Fibroblast of lung (primary cell): ENCODE data around the gene CST11. TPM values are rescaled to one million over a fixed set of nuclear protein-coding genes. Genes with fewer than 3 reads are reported as not detected.

ENCODE experiments used
- DNase-seq, 2 donors: peaks; one replicate each; pipeline versions ENCODE4 v3.0.0 to v3.0.0-alpha.2; 2010; ENCODE audit warnings: low read depth in 2 of 2
- H2AFZ ChIP-seq: 2 replicates; pipeline ENCODE4 v1.5.1; 2012; ENCODE audit warnings: low read length, control low read depth, inconsistent platforms
- H3K27ac ChIP-seq: 2 replicates; pipeline ENCODE4 v1.5.1; 2011; ENCODE audit warnings: low read length, control low read depth; ENCODE audit not compliant: insufficient read depth
- H3K27me3 ChIP-seq: 2 replicates; pipeline ENCODE4 v1.5.1; 2011; ENCODE audit warnings: mild to moderate bottlenecking, low read length; ENCODE audit not compliant: control insufficient read depth, insufficient read depth
- H3K36me3 ChIP-seq: 2 replicates; pipeline ENCODE4 v1.5.1; 2011; ENCODE audit warnings: low read length; ENCODE audit not compliant: control insufficient read depth, insufficient read depth
- H3K4me1 ChIP-seq: 2 replicates; pipeline ENCODE4 v1.5.1; 2011; ENCODE audit warnings: low read length; ENCODE audit not compliant: control insufficient read depth, insufficient read depth; ENCODE audit errors: extremely low read depth
- H3K4me2 ChIP-seq: 2 replicates; pipeline ENCODE4 v1.5.1; 2011; ENCODE audit warnings: low read length, control low read depth; ENCODE audit not compliant: insufficient read depth; ENCODE audit errors: extremely low read depth
- H3K4me3 ChIP-seq, 4 experiments: fragments of 200-600 bp in 1 of 4; sonication (generic) in 1 of 4; replicated peaks in 1 of 4; 2 replicates each; pipeline ENCODE4 v1.5.1; 2011 to 2016; ENCODE audit warnings: low read length in 4 of 4, low read depth in 3 of 4, mild to moderate bottlenecking in 3 of 4, control low read depth in 2 of 4, inconsistent platforms in 1 of 4, mixed read lengths in 1 of 4; ENCODE audit not compliant: insufficient read depth in 1 of 4; ENCODE audit errors: control extremely low read depth in 1 of 4
- H3K79me2 ChIP-seq: 2 replicates; pipeline ENCODE4 v1.5.1; 2012; ENCODE audit warnings: mild to moderate bottlenecking, low read length, inconsistent platforms; ENCODE audit not compliant: control insufficient read depth, insufficient read depth
- H3K9ac ChIP-seq: 2 replicates; pipeline ENCODE4 v1.5.1; 2011; ENCODE audit warnings: mild to moderate bottlenecking, low read length, control low read depth; ENCODE audit not compliant: insufficient read depth
- H3K9me3 ChIP-seq: 2 replicates; pipeline ENCODE4 v1.5.1; 2012; ENCODE audit warnings: low read depth, low read length; ENCODE audit not compliant: control insufficient read depth, insufficient read depth
- H4K20me1 ChIP-seq: 2 replicates; pipeline ENCODE4 v1.5.1; 2011; ENCODE audit warnings: low read length; ENCODE audit not compliant: control insufficient read depth, insufficient read depth; ENCODE audit errors: extremely low read depth
- CTCF ChIP-seq, 2 donors: IDR thresholded peaks in 1 of 2; conservative IDR thresholded peaks in 1 of 2; 1 replicate in 1 of 2; 2 replicates in 1 of 2; pipeline ENCODE4 v1.5.1; 2011 to 2012; ENCODE audit warnings: low read length in 2 of 2, control low read depth in 1 of 2, inconsistent platforms in 1 of 2, low read depth in 1 of 2, mild to moderate bottlenecking in 1 of 2
- EZH2 ChIP-seq: IDR thresholded peaks from 2 replicates; pipeline ENCODE4 v1.5.1; 2012; ENCODE audit warnings: low read length, control low read depth, mild to moderate bottlenecking; ENCODE audit errors: missing control alignments
- polyA plus RNA-seq, 2 donors: library from polyadenylated mRNA; depleted of rRNA in 1 of 2; stranded (reverse) in 1 of 2; unstranded in 1 of 2; fragments of >200 nt; gene quantifications; 2 replicates each; pipeline ENCODE4 v1.2.1, GENCODE V29; 2011 to 2012; ENCODE audit warnings: missing spikeins in 1 of 2
- total RNA-seq: library from RNA; depleted of rRNA; stranded (reverse); fragments of >200 nt; gene quantifications from 2 replicates; pipeline ENCODE4 v1.2.1, GENCODE V29; 2014

Gene CST11
- total and polyA plus RNA-seq, 2 donors (not counting 1 experiment from before 2014, with no cell fraction given) = not detected

GRCh38 chr20:23434521-23435313 lies 18.0 kb downstream of the CST11 start:
- Histone ChIP-seq H3K4me3 (no peak overlapping the region), H3K27ac (no peak overlapping the region), H3K9ac (no peak overlapping the region), H3K36me3 (no peaks in the 10 kb centered on the region), H3K27me3 (no peaks in the 10 kb centered on the region), H3K9me3 (no peaks in the 10 kb centered on the region), H2AFZ (no peak overlapping the region), H3K4me2 (no peak overlapping the region), H3K4me1 (no peaks in the 10 kb centered on the region), H4K20me1 (no peaks in the 10 kb centered on the region), H3K79me2 (no peaks in the 10 kb centered on the region)
- DNase-seq = no peak
- TF ChIP-seq EZH2 = no peak
- TF ChIP-seq CTCF (conservative IDR thresholded peaks at IDR 0.05 in 1 of 2, IDR thresholded peaks at IDR 0.05 in 1 of 2; ENCODE audit: low read depth in 1 of 2, low read length in 2 of 2) = no peak

GRCh38 chr20:23433628-23434027 lies 19.0 kb downstream of the CST11 start:
- Histone ChIP-seq H3K9me3 (no peaks in the 10 kb centered on the region), H3K4me1 (no peaks in the 10 kb centered on the region), H3K36me3 (no peaks in the 10 kb centered on the region), H3K79me2 (no peaks in the 10 kb centered on the region), H3K27ac (no peak overlapping the region), H3K9ac (no peak overlapping the region), H4K20me1 (no peaks in the 10 kb centered on the region), H2AFZ (no peak overlapping the region), H3K27me3 (no peaks in the 10 kb centered on the region), H3K4me3 (no peak overlapping the region), H3K4me2 (no peak overlapping the region)
- TF ChIP-seq CTCF (conservative IDR thresholded peaks at IDR 0.05 in 1 of 2, IDR thresholded peaks at IDR 0.05 in 1 of 2; ENCODE audit: low read depth in 1 of 2, low read length in 2 of 2) (no peak), EZH2 (no peak)
- DNase-seq = no peak

- Histone ChIP-seq H3K9ac (no peak overlapping the region), H3K4me3 (no peak overlapping the region), H3K9me3 (no peaks in the 10 kb centered on the region), H3K4me2 (no peak overlapping the region), H3K79me2 (peaks cover 7% of the 10 kb centered on the region), H2AFZ (no peak overlapping the region), H3K4me1 (no peaks in the 10 kb centered on the region), H3K27ac (no peak overlapping the region), H3K27me3 (no peaks in the 10 kb centered on the region), H3K36me3 (no peaks in the 10 kb centered on the region), H4K20me1 (no peaks in the 10 kb centered on the region)
- TF ChIP-seq EZH2 = no peak
- no peak for TF ChIP-seq CTCF (conservative IDR thresholded peaks at IDR 0.05 in 1 of 2, IDR thresholded peaks at IDR 0.05 in 1 of 2; ENCODE audit: low read depth in 1 of 2, low read length in 2 of 2)
- no peak for DNase-seq
Observed at GRCh38 chr20:23425129-23425528, 27.5 kb downstream of the CST11 start.
